Retina (tissue), 1 donor: Measurements from ENCODE around the gene ADRA2C.

Experiments
- DNase-seq: peaks from one replicate; pipeline ENCODE4 v3.0.0-alpha.2; 2016

ADRA2C gene

DNA sequence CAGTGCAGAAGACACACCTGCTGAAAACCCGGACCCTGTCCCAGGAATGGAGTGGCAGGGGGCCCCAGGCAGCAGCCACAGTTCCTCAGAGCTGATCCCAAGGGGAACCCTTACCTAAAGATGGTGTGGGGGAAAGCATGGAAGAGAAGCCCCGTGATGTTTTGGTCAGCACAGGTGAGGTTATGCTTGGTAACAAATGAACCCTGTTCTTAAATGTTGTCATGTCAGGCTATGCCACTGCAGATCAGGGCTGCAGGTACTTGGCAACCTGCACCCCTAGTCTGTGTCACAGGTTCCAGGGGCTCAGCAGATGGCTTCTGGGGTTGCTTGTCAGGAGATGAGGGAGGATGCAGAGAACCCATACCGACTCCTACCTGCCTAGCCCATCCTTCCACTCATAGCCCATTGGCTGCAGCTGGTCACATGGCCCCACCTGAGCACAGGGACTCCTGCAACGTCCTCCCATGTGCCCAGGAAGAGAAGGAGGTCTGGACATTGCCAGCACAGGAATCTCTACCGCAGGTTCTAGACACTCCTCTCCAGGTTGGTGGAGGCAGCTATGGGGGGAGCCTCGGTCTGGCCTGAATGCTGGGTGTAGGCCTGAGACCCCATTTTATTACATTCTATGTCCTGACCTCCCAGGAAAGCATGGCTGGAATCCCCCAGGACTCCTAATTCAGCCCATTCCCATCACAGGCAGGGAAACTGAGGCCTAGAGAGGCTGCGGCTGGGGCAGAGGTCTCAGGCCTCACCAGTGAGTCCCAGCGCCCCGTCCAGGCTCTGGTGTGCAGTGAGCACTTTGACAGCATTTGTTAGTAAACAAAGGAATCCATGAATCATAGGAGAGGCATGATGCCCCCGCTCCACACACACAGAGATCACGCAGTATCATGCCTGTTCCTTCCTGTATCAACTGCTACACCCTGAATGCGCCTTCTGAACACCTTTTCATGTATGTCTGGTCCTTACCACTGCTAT is 51.1 kb downstream of the ADRA2C start:
- no peak for DNase-seq
